Hepatocyte (in vitro differentiated cells): ENCODE results near the gene WDR59. TPM values are rescaled to one million over a fixed set of nuclear protein-coding genes. Genes with fewer than 3 reads are reported as not detected.

ENCODE experiments used
- DNase-seq: peaks from one replicate; pipeline ENCODE4 v3.0.0-alpha.2; 2016; ENCODE audit warnings: low spot score
- H2AFZ ChIP-seq: fragments of 200-600 bp; sonication (generic); 2 replicates; pipeline ENCODE4 v1.6.0; 2016; ENCODE audit warnings: antibody characterized with exemption, mild to moderate bottlenecking
- H3K27ac ChIP-seq: fragments of 200-600 bp; sonication (generic); 2 replicates; pipeline ENCODE4 v1.5.1; 2016; ENCODE audit warnings: mild to moderate bottlenecking
- H3K27me3 ChIP-seq: fragments of 200-600 bp; sonication (generic); 2 replicates; pipeline ENCODE4 v1.6.1; 2016
- H3K36me3 ChIP-seq: fragments of 200-600 bp; sonication (generic); replicated peaks from 2 replicates; pipeline ENCODE4 v1.5.1; 2016; ENCODE audit warnings: low read depth; ENCODE audit not compliant: insufficient read depth
- H3K4me1 ChIP-seq: fragments of 200-600 bp; sonication (generic); 2 replicates; pipeline ENCODE4 v1.5.1; 2016; ENCODE audit warnings: mild to moderate bottlenecking, moderate library complexity; ENCODE audit not compliant: insufficient read depth
- H3K4me2 ChIP-seq: fragments of 200-600 bp; sonication (generic); 2 replicates; pipeline ENCODE4 v1.6.0; 2016
- H3K4me3 ChIP-seq: fragments of 200-600 bp; sonication (generic); 2 replicates; pipeline ENCODE4 v1.5.1; 2016; ENCODE audit warnings: mild to moderate bottlenecking
- H3K79me2 ChIP-seq: fragments of 200-600 bp; sonication (generic); 2 replicates; pipeline ENCODE4 v1.6.0; 2017; ENCODE audit warnings: mild to moderate bottlenecking
- H3K9me2 ChIP-seq: fragments of 200-600 bp; sonication (generic); replicated peaks from 2 replicates; pipeline ENCODE4 v1.6.0; 2017; ENCODE audit warnings: mild to moderate bottlenecking; ENCODE audit not compliant: insufficient read depth
- H3K9me3 ChIP-seq: fragments of 200-600 bp; sonication (generic); 2 replicates; pipeline ENCODE4 v1.5.1; 2016; ENCODE audit warnings: low read depth, mild to moderate bottlenecking
- H4K20me1 ChIP-seq: fragments of 200-600 bp; sonication (generic); 2 replicates; pipeline ENCODE4 v1.6.0; 2016; ENCODE audit warnings: mild to moderate bottlenecking; ENCODE audit not compliant: insufficient read depth, poor library complexity, severe bottlenecking
- CTCF ChIP-seq: fragments of 200-600 bp; sonication (generic); IDR thresholded peaks from 2 replicates; pipeline ENCODE4 v1.5.1; 2016; ENCODE audit warnings: antibody characterized with exemption, mild to moderate bottlenecking; ENCODE audit not compliant: poor library complexity
- EZH2 ChIP-seq: fragments of 200-600 bp; sonication (generic); IDR thresholded peaks from 2 replicates; pipeline ENCODE4 v1.6.1; 2016; ENCODE audit warnings: antibody characterized with exemption, mild to moderate bottlenecking, borderline replicate concordance
- EZH2phosphoT487 ChIP-seq: fragments of 200-600 bp; sonication (generic); IDR thresholded peaks from one replicate; pipeline ENCODE4 v1.6.1; 2018; ENCODE audit warnings: antibody characterized with exemption, mild to moderate bottlenecking, low read depth, moderate library complexity; ENCODE audit not compliant: unreplicated experiment, severe bottlenecking
- WGBS: methylation state at CpG from one replicate; pipeline ENCODE4 v1.1.6; 2016; ENCODE audit warnings: low lambda C conversion rate; ENCODE audit errors: missing lambda C conversion rate; 5-methylcytosine and 5-hydroxymethylcytosine counted together
- polyA plus RNA-seq: library from polyadenylated mRNA; unstranded; fragments of >200 nt; fragmentation: Nextera tagmentation; extraction: Ambion mirVana; gene quantifications from 2 replicates; pipeline ENCODE4 v1.2.1, GENCODE V29; 2016
- total RNA-seq: library from RNA; depleted of rRNA; stranded (reverse); fragments of >200 nt; gene quantifications from 2 replicates; pipeline ENCODE4 v1.2.3, GENCODE V29; 2014

Gene WDR59
- total and polyA plus RNA-seq, 2 experiments from 2014 or later = 32.8 to 35.7 TPM

- H3K79me2 ChIP-seq = no peaks in the 10 kb centered on the region
- no peaks in the 10 kb centered on the region for H3K9me3 ChIP-seq
- no peaks in the 10 kb centered on the region for H3K9me2 ChIP-seq
- H3K4me1 ChIP-seq = no peaks in the 10 kb centered on the region
- DNase-seq = no peak
- no peak overlapping the region for H3K4me2 ChIP-seq
- H3K27me3 ChIP-seq = no peaks in the 10 kb centered on the region
- 92% methylated on average over 4 of the region's 4 CpGs for WGBS
- H4K20me1 ChIP-seq = no peaks in the 10 kb centered on the region
- no peak overlapping the region for H3K27ac ChIP-seq
- H3K4me3 ChIP-seq = no peak overlapping the region
- H2AFZ ChIP-seq = no peak overlapping the region
- TF ChIP-seq EZH2 (no peak), EZH2phosphoT487 (no peak), CTCF (no peak)
- H3K36me3 ChIP-seq = no peaks in the 10 kb centered on the region
These were observed 83.3 kb downstream of the WDR59 start for GRCh38 chr16:74901606-74902005.

GRCh38 chr16:74899816-74900215 is 85.1 kb downstream of the WDR59 start:
- Histone ChIP-seq H3K36me3 (no peaks in the 10 kb centered on the region), H3K27me3 (no peaks in the 10 kb centered on the region), H3K9me2 (no peaks in the 10 kb centered on the region), H3K4me1 (no peaks in the 10 kb centered on the region), H2AFZ (no peak overlapping the region), H3K27ac (no peak overlapping the region), H3K9me3 (no peaks in the 10 kb centered on the region), H3K4me2 (no peak overlapping the region), H3K79me2 (no peaks in the 10 kb centered on the region), H3K4me3 (no peak overlapping the region), H4K20me1 (no peaks in the 10 kb centered on the region)
- WGBS = 97% methylated on average over 4 of the region's 4 CpGs
- TF ChIP-seq EZH2phosphoT487 (no peak), CTCF (no peak), EZH2 (no peak)
- DNase-seq = no peak

GRCh38 chr16:74898659-74899058 is 86.3 kb downstream of the WDR59 start:
- Histone ChIP-seq H3K4me1 (no peaks in the 10 kb centered on the region), H3K9me2 (no peaks in the 10 kb centered on the region), H3K4me3 (no peak overlapping the region), H2AFZ (no peak overlapping the region), H3K4me2 (no peak overlapping the region), H3K9me3 (no peaks in the 10 kb centered on the region), H3K27me3 (no peaks in the 10 kb centered on the region), H4K20me1 (no peaks in the 10 kb centered on the region), H3K27ac (no peak overlapping the region), H3K79me2 (no peaks in the 10 kb centered on the region), H3K36me3 (no peaks in the 10 kb centered on the region)
- 93% methylated on average over 8 of the region's 8 CpGs for WGBS
- no peak for DNase-seq
- TF ChIP-seq EZH2phosphoT487 (no peak), EZH2 (no peak), CTCF (no peak)
